ENCODE measurements around the gene TMPRSS11B. TPM values are rescaled to one million over a fixed set of nuclear protein-coding genes. Genes with fewer than 3 reads are reported as not detected.

Gene TMPRSS11B
- total RNA-seq, 1 donor from 2014 or later, result 0.27 TPM

DNA sequence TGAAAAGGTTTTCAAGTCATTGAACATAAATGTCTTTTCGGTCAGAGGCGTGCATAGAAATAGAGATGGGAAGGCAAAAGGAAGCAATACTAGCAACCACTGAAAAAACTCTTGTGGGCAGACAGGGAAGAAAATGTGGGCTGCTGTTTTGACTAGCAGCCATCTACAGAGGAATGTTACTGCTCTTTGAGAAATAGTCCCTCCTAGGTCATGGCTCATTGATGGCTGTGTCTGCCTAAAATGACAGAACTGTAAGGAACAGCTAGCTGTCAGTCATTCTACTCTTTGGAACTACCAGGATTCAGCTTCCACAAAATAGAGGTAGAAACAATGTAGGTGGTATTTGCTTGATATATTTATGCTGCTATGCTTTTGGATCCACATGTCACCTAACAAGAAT lies 26.9 kb upstream of the TMPRSS11B start:
- no peaks in the 10 kb centered on the region for H3K27me3 ChIP-seq (ENCODE audit: insufficient read depth, low read length)
- H3K79me2 ChIP-seq (ENCODE audit: insufficient read depth, low read length), result no peaks in the 10 kb centered on the region
- no peaks in the 10 kb centered on the region for H3K9me3 ChIP-seq (ENCODE audit: insufficient read depth, low read depth, low read length)
- H3K27ac Mint-ChIP-seq (ENCODE audit: unreplicated experiment), result peak overlapping the region; percentile 96
- H3K27me3 Mint-ChIP-seq (ENCODE audit: low read depth, unreplicated experiment), result no peaks in the 10 kb centered on the region
- H2AFZ ChIP-seq (ENCODE audit: low read depth, low read length), result peak overlapping the region; percentile 48
- peaks cover 36% of the 10 kb centered on the region for H3K4me1 Mint-ChIP-seq (ENCODE audit: low read depth, unreplicated experiment)
- no peaks in the 10 kb centered on the region for H3K36me3 ChIP-seq (ENCODE audit: insufficient read depth, low read length)
- FAIRE-seq, result peak; percentile 43
- no peaks in the 10 kb centered on the region for H4K20me1 ChIP-seq (ENCODE audit: insufficient read depth, low read length)
- peak overlapping the region; percentile 76 for H3K4me2 ChIP-seq (ENCODE audit: low read length)
- peaks cover 2% of the 10 kb centered on the region for H3K36me3 Mint-ChIP-seq (ENCODE audit: low read depth, unreplicated experiment)
- peak overlapping the region; percentile 44 for H3K4me3 ChIP-seq (ENCODE audit: insufficient read depth, low read depth, low read length)
- peaks cover 9% of the 10 kb centered on the region for H3K4me1 ChIP-seq (ENCODE audit: insufficient read depth, low read length)
- H3K9me3 Mint-ChIP-seq (ENCODE audit: unreplicated experiment), result peaks cover 2% of the 10 kb centered on the region
- peak; percentile 32 for DNase-seq (ENCODE audit: low read depth)
- peak overlapping the region; percentile 61 for H3K9ac ChIP-seq (ENCODE audit: low read length)
- peak overlapping the region; percentile 78 for H3K4me3 Mint-ChIP-seq (ENCODE audit: unreplicated experiment)
- H3K27ac ChIP-seq (ENCODE audit: low read depth, low read length), result no peak overlapping the region
- TF ChIP-seq EZH2 (IDR thresholded peaks at IDR 0.05; ENCODE audit: insufficient read depth, low read length) (no peak), CTCF (IDR thresholded peaks at IDR 0.05; ENCODE audit: insufficient read depth, low read depth, low read length) (no peak)

DNA sequence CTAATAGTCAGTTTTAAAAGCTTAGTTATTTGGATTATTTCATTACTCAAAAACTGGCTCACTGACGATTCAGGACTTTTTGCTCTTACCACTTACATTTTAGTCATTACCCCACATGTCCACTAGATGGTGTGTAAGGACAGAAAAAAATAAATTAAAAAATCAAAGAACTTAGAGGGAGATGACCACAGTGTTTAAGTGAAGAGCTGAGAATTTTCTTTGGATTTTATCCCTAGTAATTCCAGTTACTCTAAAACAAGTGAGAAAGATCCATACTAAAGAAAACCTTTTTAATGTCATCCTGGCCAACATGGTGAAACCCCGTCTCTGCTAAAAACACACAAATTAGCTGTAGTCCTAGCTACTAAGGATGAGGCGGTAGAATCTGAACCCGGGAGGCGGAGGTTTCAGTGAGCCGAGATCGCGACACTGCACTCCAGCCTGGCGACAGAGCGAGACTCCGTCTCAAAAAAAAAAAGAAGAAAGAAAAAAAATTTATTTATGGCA lies 26.4 kb upstream of the TMPRSS11B start:
- Histone ChIP-seq H3K27me3 (ENCODE audit: insufficient read depth, low read length) (no peaks in the 10 kb centered on the region), H3K4me1 (ENCODE audit: insufficient read depth, low read length) (peaks cover 9% of the 10 kb centered on the region), H2AFZ (ENCODE audit: low read depth, low read length) (no peak overlapping the region), H3K36me3 (ENCODE audit: insufficient read depth, low read length) (no peaks in the 10 kb centered on the region), H3K4me3 (ENCODE audit: insufficient read depth, low read depth, low read length) (peak overlapping the region; percentile 44), H4K20me1 (ENCODE audit: insufficient read depth, low read length) (no peaks in the 10 kb centered on the region), H3K4me2 (ENCODE audit: low read length) (peak overlapping the region; percentile 76), H3K9ac (ENCODE audit: low read length) (peak overlapping the region; percentile 61), H3K27ac (ENCODE audit: low read depth, low read length) (no peak overlapping the region), H3K9me3 (ENCODE audit: insufficient read depth, low read depth, low read length) (no peaks in the 10 kb centered on the region), H3K79me2 (ENCODE audit: insufficient read depth, low read length) (no peaks in the 10 kb centered on the region)
- Mint-ChIP-seq H3K36me3 (ENCODE audit: low read depth, unreplicated experiment) (peaks cover 2% of the 10 kb centered on the region), H3K27ac (ENCODE audit: unreplicated experiment) (peak overlapping the region; percentile 96), H3K4me3 (ENCODE audit: unreplicated experiment) (peak overlapping the region; percentile 78), H3K27me3 (ENCODE audit: low read depth, unreplicated experiment) (no peaks in the 10 kb centered on the region), H3K9me3 (ENCODE audit: unreplicated experiment) (peaks cover 2% of the 10 kb centered on the region), H3K4me1 (ENCODE audit: low read depth, unreplicated experiment) (peaks cover 40% of the 10 kb centered on the region)
- FAIRE-seq (peak; percentile 23), DNase-seq (ENCODE audit: low read depth) (peak; percentile 65)
- peak; percentile 84 for TF ChIP-seq CTCF (IDR thresholded peaks at IDR 0.05; ENCODE audit: insufficient read depth, low read depth, low read length)
- TF ChIP-seq EZH2 (IDR thresholded peaks at IDR 0.05; ENCODE audit: insufficient read depth, low read length), result no peak

GRCh38 chr4:68267433-68267944 lies 22.0 kb upstream of the TMPRSS11B start:
- Mint-ChIP-seq H3K36me3 (ENCODE audit: low read depth, unreplicated experiment) (no peaks in the 10 kb centered on the region), H3K9me3 (ENCODE audit: unreplicated experiment) (peaks cover 2% of the 10 kb centered on the region), H3K4me3 (ENCODE audit: unreplicated experiment) (no peak overlapping the region), H3K4me1 (ENCODE audit: low read depth, unreplicated experiment) (peaks cover 22% of the 10 kb centered on the region), H3K27ac (ENCODE audit: unreplicated experiment) (peak overlapping the region; percentile 91), H3K27me3 (ENCODE audit: low read depth, unreplicated experiment) (no peaks in the 10 kb centered on the region)
- peak; percentile 85 for DNase-seq (ENCODE audit: low read depth)
- Histone ChIP-seq H3K27me3 (ENCODE audit: insufficient read depth, low read length) (no peaks in the 10 kb centered on the region), H3K36me3 (ENCODE audit: insufficient read depth, low read length) (no peaks in the 10 kb centered on the region), H4K20me1 (ENCODE audit: insufficient read depth, low read length) (no peaks in the 10 kb centered on the region), H3K4me2 (ENCODE audit: low read length) (peak overlapping the region; percentile 30), H3K4me1 (ENCODE audit: insufficient read depth, low read length) (peaks cover 6% of the 10 kb centered on the region), H3K9me3 (ENCODE audit: insufficient read depth, low read depth, low read length) (peaks cover 2% of the 10 kb centered on the region), H3K9ac (ENCODE audit: low read length) (peak overlapping the region; percentile 10), H3K79me2 (ENCODE audit: insufficient read depth, low read length) (no peaks in the 10 kb centered on the region), H3K27ac (ENCODE audit: low read depth, low read length) (peak overlapping the region; percentile 36), H3K4me3 (ENCODE audit: insufficient read depth, low read depth, low read length) (no peak overlapping the region), H2AFZ (ENCODE audit: low read depth, low read length) (no peak overlapping the region)
- TF ChIP-seq EZH2 (IDR thresholded peaks at IDR 0.05; ENCODE audit: insufficient read depth, low read length), result no peak
- no peak for TF ChIP-seq CTCF (IDR thresholded peaks at IDR 0.05; ENCODE audit: insufficient read depth, low read depth, low read length)
- FAIRE-seq, result no peak

Data from astrocyte (in vitro differentiated cells and primary cell).